ENCODE data around the gene PTMS. TPM values are rescaled to one million over a fixed set of nuclear protein-coding genes. Genes with fewer than 3 reads are reported as not detected.

The PTMS gene
- total and polyA plus RNA-seq, 9 of the 15 experiments (the other 6 are each of a cell fraction or from before 2014, with no cell fraction given), result 5.1 to 287 (median 78.5) TPM

DNA sequence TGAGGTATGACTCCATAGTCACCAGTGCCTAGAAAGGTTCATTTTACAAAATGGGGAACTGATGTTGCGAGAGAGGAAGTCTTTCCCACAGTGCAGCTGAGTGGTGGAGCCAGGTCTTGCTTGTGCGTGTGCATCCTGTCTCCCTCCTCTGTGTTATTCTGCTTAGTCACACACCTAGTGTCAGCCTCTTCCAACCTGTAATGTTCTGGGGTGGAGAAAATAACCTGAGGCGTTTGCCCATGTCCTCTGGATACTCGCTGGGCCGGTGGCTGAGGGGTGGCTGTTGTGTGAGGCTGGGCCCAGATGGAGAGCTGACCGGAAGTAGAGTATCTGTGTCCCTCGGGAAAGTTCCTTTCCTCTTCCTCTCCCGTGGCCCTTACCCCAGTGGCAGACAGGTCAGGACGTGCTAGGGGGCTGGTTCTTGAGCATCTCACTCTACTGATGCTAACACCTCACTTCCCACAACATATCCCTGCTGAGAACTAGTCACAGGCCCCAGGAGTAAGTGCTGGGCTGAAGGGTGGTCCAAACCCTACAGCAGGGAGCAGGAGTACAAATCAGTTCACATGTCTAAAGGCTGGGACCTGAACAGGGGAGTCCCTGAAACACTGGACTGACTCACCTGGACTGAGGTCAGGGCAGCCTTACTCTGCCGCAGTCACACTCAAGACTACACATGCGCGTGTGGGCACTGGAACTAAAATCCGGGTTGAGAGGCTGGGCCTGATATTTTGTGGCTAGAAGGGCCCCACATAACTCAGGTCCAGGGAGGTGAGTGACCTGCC is 20.2 kb upstream of the PTMS start:
- Histone ChIP-seq H2AFZ (ENCODE audit: low read depth, low read length) (no peak overlapping the region), H3K9me3 (replicated peaks; ENCODE audit: control insufficient read depth, insufficient read depth, low read depth, low read length) (no peaks in the 10 kb centered on the region), H3K36me3 (ENCODE audit: control insufficient read depth, insufficient read depth, low read length) (peaks cover 52% of the 10 kb centered on the region; the same call in 2 of the 3 replicates), H3K4me2 (ENCODE audit: insufficient read depth, low read length) (no peak overlapping the region; the same call in 1 of the 2 replicates), H3K27ac (ENCODE audit: extremely low read depth, low read depth, low read length) (peak overlapping the region; percentile 23; the same call in 1 of the 3 replicates), H3K4me1 (replicated peaks in 1 of 2; ENCODE audit: control insufficient read depth in 2 of 2, insufficient read depth in 2 of 2, low read length in 2 of 2) (peaks cover 16 to 21% of the 10 kb centered on the region in 2 experiments; a peak in 4 of 5 replicates), H3K4me3 (no peak overlapping the region), H3K9ac (ENCODE audit: insufficient read depth in 1 of 2, low read depth in 2 of 2, low read length in 2 of 2) (peak overlapping the region in 1 of 2 experiments; percentile 31; a peak in 1 of 4 replicates), H4K20me1 (replicated peaks; ENCODE audit: control insufficient read depth, insufficient read depth, low read length) (no peaks in the 10 kb centered on the region), H3K9me1 (ENCODE audit: control insufficient read depth, insufficient read depth, low read length) (no peaks in the 10 kb centered on the region), H3K27me3 (ENCODE audit: control insufficient read depth in 2 of 2, insufficient read depth in 2 of 2, low read length in 2 of 2) (no peaks in the 10 kb centered on the region), H3K79me2 (ENCODE audit: control insufficient read depth, insufficient read depth, low read length) (peaks cover 8% of the 10 kb centered on the region; the same call in 2 of the 3 replicates)
- ChIA-PET POLR2A (interaction anchor here (0.7 to 2.2 kb wide), 4 partner anchors 12 to 22 kb away, joined by 3 to 9 read pairs (median 8); partner anchors contain the start of gene COPS7A), CTCF (ENCODE audit: low intra/inter-chr PET ratio) (no interaction called here)
- ATAC-seq (peak; percentile 71), FAIRE-seq (peak; percentile 46), DNase-seq (ENCODE audit: extremely low read depth in 1 of 4, low spot score in 3 of 4) (no peak)
- no peak for TF ChIP-seq SMAD4 (CRISPR knock-in tag; conservative IDR thresholded peaks at IDR 0.05)
- TF ChIP-seq NFE2 (IDR thresholded peaks at IDR 0.05; ENCODE audit: low read depth), result peak; percentile 60; the same call in 1 of the 2 replicates
- TF ChIP-seq RBFOX2 (IDR thresholded peaks at IDR 0.05; ENCODE audit: low read depth, low read length), result peak; percentile 14
- TF ChIP-seq RBM25 (IDR thresholded peaks at IDR 0.05; ENCODE audit: low read depth, low read length, severe bottlenecking), result no peak
- TF ChIP-seq BHLHE40 (IDR thresholded peaks at IDR 0.05; ENCODE audit: low read length), result no peak
- 0 out of 2 replicates have a peak, but pooled peaks have one; percentile 13 for TF ChIP-seq CTBP1 (IDR thresholded peaks at IDR 0.05; ENCODE audit: borderline replicate concordance)
- TF ChIP-seq SPI1 (IDR thresholded peaks at IDR 0.05; ENCODE audit: borderline replicate concordance, low read depth, low read length), result peak; percentile 92; the same call in 1 of the 2 replicates
- TF ChIP-seq C11orf30 (IDR thresholded peaks at IDR 0.05; ENCODE audit: low read depth), result peak; percentile 26; the same call in 1 of the 2 replicates
- TF ChIP-seq ZKSCAN8 (CRISPR knock-in tag; IDR thresholded peaks at IDR 0.05), result no peak
- TF ChIP-seq NRF1 (conservative IDR thresholded peaks at IDR 0.05 in 1 of 2, IDR thresholded peaks at IDR 0.05 in 1 of 2), result 0 out of 4 replicates have a peak, but pooled peaks of 1 of the 2 experiments have one; percentile 11
- no peak for TF ChIP-seq KLF1 (tag; IDR thresholded peaks at IDR 0.05)
- no TSS peak for BruUV-seq (replicated peaks)
- WGBS (ENCODE audit: insufficient coverage, low coverage, missing lambda C conversion rate), result 69% methylated on average over 7 of the region's 13 CpGs
- intact Hi-C loops (cut with micrococcal nuclease) (no loop called here), in situ Hi-C loops (cut with MboI) (no loop called here)

Measured in K562 (cell line).